Neural cell (in vitro differentiated cells): Measurements from ENCODE around the gene AGT.

Experiments used
- CTCF ChIP-seq: fragments of 450-650 bp; IDR thresholded peaks from 2 replicates; pipeline ENCODE4 v1.5.1; 2014; ENCODE audit warnings: antibody characterized with exemption, mild to moderate bottlenecking, moderate library complexity; ENCODE audit not compliant: poor library complexity, severe bottlenecking
- EP300 ChIP-seq: fragments of 450-650 bp; conservative IDR thresholded peaks from 2 replicates; pipeline ENCODE4 v1.6.1; 2014; ENCODE audit warnings: antibody characterized with exemption, mild to moderate bottlenecking, moderate library complexity; ENCODE audit not compliant: poor library complexity, severe bottlenecking
- EZH2 ChIP-seq: fragments of 200-600, 300-800 bp; shearing (Covaris generic), sonication (generic); IDR thresholded peaks from 2 replicates; pipeline ENCODE4 v1.6.1; 2014; ENCODE audit warnings: antibody characterized with exemption, low read length, borderline replicate concordance, mild to moderate bottlenecking; ENCODE audit not compliant: insufficient read depth, poor library complexity, severe bottlenecking
- POLR2AphosphoS5 ChIP-seq: IDR thresholded peaks from 2 replicates; pipeline ENCODE4 v1.6.1; 2012
- RAD21 ChIP-seq: fragments of 450-650 bp; conservative IDR thresholded peaks from 2 replicates; pipeline ENCODE4 v1.6.1; 2014; ENCODE audit warnings: antibody characterized with exemption, mild to moderate bottlenecking, moderate library complexity
- REST ChIP-seq: IDR thresholded peaks from 2 replicates; pipeline ENCODE4 v1.6.1; 2012; ENCODE audit warnings: borderline replicate concordance
- SMC3 ChIP-seq: fragments of 450-650 bp; conservative IDR thresholded peaks from 2 replicates; pipeline ENCODE4 v1.6.1; 2014; ENCODE audit warnings: antibody characterized with exemption, mild to moderate bottlenecking, moderate library complexity; ENCODE audit not compliant: poor library complexity
- TAF1 ChIP-seq: IDR thresholded peaks from 2 replicates; pipeline ENCODE4 v1.6.1; 2012; ENCODE audit warnings: low read depth

GRCh38 chr1:230706020-230706699 lies 7.8 kb downstream of the AGT start:
- TF ChIP-seq CTCF, result no peak
- no peak for TF ChIP-seq POLR2AphosphoS5
- no peak for TF ChIP-seq RAD21
- TF ChIP-seq REST, result no peak
- TF ChIP-seq TAF1, result no peak
- no peak for TF ChIP-seq SMC3
- no peak for TF ChIP-seq EZH2
- no peak for TF ChIP-seq EP300
